Adrenal gland (tissue), 12 donors: ENCODE data around the gene BLM. TPM values are rescaled to one million over a fixed set of nuclear protein-coding genes. Genes with fewer than 3 reads are reported as not detected.

Source experiments
- DNase-seq, 7 donors: peaks; one replicate each; pipeline ENCODE4 v3.0.0-alpha.2; 2019 to 2020
- H3K27ac ChIP-seq, 5 donors: fragments of 200-600 bp; sonication (generic) in 4 of 5; 1 replicate in 3 of 5; 2 replicates in 2 of 5; pipeline versions ENCODE4 v1.5.1 to v1.8.0; 2016 to 2020; ENCODE audit warnings: mild to moderate bottlenecking in 1 of 5
- H3K27me3 ChIP-seq: fragments of 200-600 bp; 2 replicates; pipeline ENCODE4 v1.8.0; 2021
- H3K36me3 ChIP-seq, 2 donors: fragments of 200-600 bp; replicated peaks in 1 of 2; 1 replicate in 1 of 2; 2 replicates in 1 of 2; pipeline versions ENCODE4 v1.5.1 to v1.8.0; 2018 to 2022
- H3K4me1 ChIP-seq, 2 donors: fragments of 200-600 bp; replicated peaks in 1 of 2; 1 replicate in 1 of 2; 2 replicates in 1 of 2; pipeline versions ENCODE4 v1.5.1 to v1.8.0; 2018 to 2021
- H3K4me3 ChIP-seq, 4 donors: fragments of 200-600 bp; sonication (generic) in 3 of 4; one replicate each; pipeline ENCODE4 v1.5.1; 2016 to 2018
- H3K9me3 ChIP-seq, 3 donors: fragments of 200-600 bp; sonication (generic) in 1 of 3; replicated peaks in 1 of 3; 1 replicate in 2 of 3; 2 replicates in 1 of 3; pipeline versions ENCODE4 v1.5.1 to v1.8.0; 2016 to 2021
- POLR2A ChIP-seq, 2 donors: fragments of 450-650 bp; IDR thresholded peaks; one replicate each; pipeline ENCODE4 v1.6.1; 2017; ENCODE audit warnings: antibody characterized with exemption in 2 of 2, mild to moderate bottlenecking in 2 of 2, moderate library complexity in 1 of 2
- WGBS, 4 donors: extraction: QIAGEN DNeasy Blood & Tissue Kit in 2 of 4; methylation state at CpG; one replicate each; pipeline versions ENCODE4 v1.1.5 to v1.1.7; 2013 to 2017; 5-methylcytosine and 5-hydroxymethylcytosine counted together
- intact Hi-C, 2 donors: fragments of 100-400 bp; cut with DNase I; formaldehyde crosslinking; loops; one replicate each; pipeline versions ENCODE4 v1.14.1 to v1.15.0; 2022 to 2023
- polyA plus RNA-seq, 3 donors: library from polyadenylated mRNA; stranded (reverse); fragments of 200-250 nt in 2 of 3; fragments of 350-450 nt in 1 of 3; fragmentation: Illumina TruSeq in 1 of 3; extraction: RNeasy Lipid Tissue Mini Kit (QIAGEN cat#74804) in 1 of 3; gene quantifications; one replicate each; pipeline ENCODE4 v1.2.3, GENCODE V29; 2013 to 2014
- total RNA-seq, 9 donors: library from RNA; depleted of rRNA in 4 of 9; stranded (reverse); fragments of >200 nt in 4 of 9; fragments of 120-200 nt in 1 of 9; fragmentation: NEBNext Ultra II Directional in 1 of 9; extraction: Animal tissue kit (Norgen Biotek cat#: 25700) in 1 of 9; gene quantifications; one replicate each; pipeline versions ENCODE4 v1.1.0 to v1.2.4, GENCODE V29; 2013 to 2023
- TF ChIP-seq, protein P1 (sequence below), 6 experiments: fragments of 450-650 bp in 4 of 6; fragments of 200-600 bp in 2 of 6; sonication (generic) in 1 of 6; IDR thresholded peaks; 1 replicate in 5 of 6; 2 replicates in 1 of 6; pipeline versions ENCODE4 v1.5.1 to v1.8.0; 2016 to 2021; ENCODE audit warnings: antibody characterized with exemption in 6 of 6, mild to moderate bottlenecking in 2 of 6, moderate library complexity in 1 of 6
- donor health status: healthy with polysubstance abuse.
- donor health status: Bipolar disorder and iron deficiency.
- donor health status: DM: yes; HTN: yes; CAD: no.
- donor health status: DM: no; HTN: no; CAD: no.
- donor health status: DM: no; HTN: no; CAD: no.
- donor health status: DM: yes; HTN: yes; CAD: no.

BLM gene
- total and polyA plus RNA-seq, 12 donors: 0.24 to 6.8 (median 1.3) TPM

DNA sequence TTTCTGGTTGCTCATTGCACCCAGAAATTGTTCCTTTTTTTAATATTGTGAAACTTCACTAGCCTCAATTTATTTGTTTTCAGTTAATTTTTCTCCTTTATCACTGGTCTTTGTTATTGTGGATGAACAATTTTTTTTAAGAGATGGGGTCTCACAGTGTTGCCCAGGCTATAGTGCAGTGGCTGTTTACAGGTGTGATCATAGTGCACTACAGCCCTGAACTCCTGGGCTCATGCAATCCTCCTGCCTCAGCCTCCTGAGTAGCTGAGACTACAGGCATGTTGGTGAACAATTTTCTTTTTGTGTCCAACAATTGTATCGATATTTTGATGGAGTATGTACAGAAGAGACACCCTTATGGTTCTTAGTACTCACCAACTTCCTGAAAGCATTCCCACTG, 26.3 kb downstream of the BLM start:
- intact Hi-C loops: no loop called here
- Histone ChIP-seq H3K36me3 (no peaks in the 10 kb centered on the region), H3K27me3 (no peaks in the 10 kb centered on the region), H3K4me1 (no peaks in the 10 kb centered on the region), H3K27ac (no peak overlapping the region), H3K4me3 (no peak overlapping the region), H3K9me3 (no peaks in the 10 kb centered on the region)
- TF ChIP-seq, protein P1, sequence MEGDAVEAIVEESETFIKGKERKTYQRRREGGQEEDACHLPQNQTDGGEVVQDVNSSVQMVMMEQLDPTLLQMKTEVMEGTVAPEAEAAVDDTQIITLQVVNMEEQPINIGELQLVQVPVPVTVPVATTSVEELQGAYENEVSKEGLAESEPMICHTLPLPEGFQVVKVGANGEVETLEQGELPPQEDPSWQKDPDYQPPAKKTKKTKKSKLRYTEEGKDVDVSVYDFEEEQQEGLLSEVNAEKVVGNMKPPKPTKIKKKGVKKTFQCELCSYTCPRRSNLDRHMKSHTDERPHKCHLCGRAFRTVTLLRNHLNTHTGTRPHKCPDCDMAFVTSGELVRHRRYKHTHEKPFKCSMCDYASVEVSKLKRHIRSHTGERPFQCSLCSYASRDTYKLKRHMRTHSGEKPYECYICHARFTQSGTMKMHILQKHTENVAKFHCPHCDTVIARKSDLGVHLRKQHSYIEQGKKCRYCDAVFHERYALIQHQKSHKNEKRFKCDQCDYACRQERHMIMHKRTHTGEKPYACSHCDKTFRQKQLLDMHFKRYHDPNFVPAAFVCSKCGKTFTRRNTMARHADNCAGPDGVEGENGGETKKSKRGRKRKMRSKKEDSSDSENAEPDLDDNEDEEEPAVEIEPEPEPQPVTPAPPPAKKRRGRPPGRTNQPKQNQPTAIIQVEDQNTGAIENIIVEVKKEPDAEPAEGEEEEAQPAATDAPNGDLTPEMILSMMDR (IDR thresholded peaks at IDR 0.05): no peak
- TF ChIP-seq POLR2A (IDR thresholded peaks at IDR 0.05): no peak
- 50 to 100% (median 96%) methylated on average over 1 of the region's 1 CpG for WGBS, 4 donors
- DNase-seq: no peak

DNA sequence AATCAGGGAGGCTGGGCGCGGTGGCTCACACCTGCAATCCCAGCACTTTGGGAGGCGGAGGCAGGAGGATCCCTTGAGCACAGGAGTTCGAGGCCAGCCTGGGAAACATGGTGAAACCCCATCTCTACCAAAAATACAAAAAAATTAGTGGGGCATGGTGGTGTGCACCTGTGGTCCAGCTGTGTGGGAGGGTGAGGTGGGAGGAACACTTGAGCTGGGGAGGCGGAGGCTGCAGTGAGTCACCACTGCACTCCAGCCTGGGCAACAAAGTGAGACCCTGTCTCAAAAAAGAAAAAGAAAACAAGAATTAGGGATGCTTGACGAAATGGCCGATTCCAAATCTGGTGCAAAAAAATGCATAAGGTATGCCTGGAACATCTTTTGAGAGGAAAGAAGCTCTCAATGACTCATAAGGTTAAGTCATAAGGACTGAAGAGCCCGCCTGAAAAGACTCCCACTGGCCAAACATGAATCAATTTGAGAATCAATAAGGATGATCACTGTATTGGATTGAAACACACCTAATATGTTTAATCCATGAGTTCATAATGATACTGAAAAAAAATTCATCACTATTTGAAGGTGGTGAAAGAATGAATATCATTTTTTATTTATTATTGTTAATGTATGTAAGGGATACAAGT, 27.7 kb downstream of the BLM start:
- no peaks in the 10 kb centered on the region for H3K9me3 ChIP-seq
- no peak overlapping the region for H3K4me3 ChIP-seq
- H3K36me3 ChIP-seq: no peaks in the 10 kb centered on the region
- DNase-seq: no peak
- no peaks in the 10 kb centered on the region for H3K4me1 ChIP-seq
- intact Hi-C loops: no loop called here
- WGBS, 4 donors: 96 to 98% (median 97%) methylated on average over 8 of the region's 8 CpGs
- no peak overlapping the region for H3K27ac ChIP-seq
- no peaks in the 10 kb centered on the region for H3K27me3 ChIP-seq
- TF ChIP-seq POLR2A (IDR thresholded peaks at IDR 0.05): no peak

DNA sequence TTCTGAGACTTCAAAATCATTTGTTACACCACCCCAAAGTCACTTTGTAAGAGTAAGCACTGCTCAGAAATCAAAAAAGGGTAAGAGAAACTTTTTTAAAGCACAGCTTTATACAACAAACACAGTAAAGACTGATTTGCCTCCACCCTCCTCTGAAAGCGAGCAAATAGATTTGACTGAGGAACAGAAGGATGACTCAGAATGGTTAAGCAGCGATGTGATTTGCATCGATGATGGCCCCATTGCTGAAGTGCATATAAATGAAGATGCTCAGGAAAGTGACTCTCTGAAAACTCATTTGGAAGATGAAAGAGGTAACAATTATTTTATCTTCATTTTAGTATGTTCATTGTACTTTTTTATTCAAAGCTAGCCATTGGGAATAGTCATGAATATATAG, 32.6 kb downstream of the BLM start:
- H3K4me3 ChIP-seq: no peak overlapping the region
- H3K27ac ChIP-seq: no peak overlapping the region
- H3K9me3 ChIP-seq: no peaks in the 10 kb centered on the region
- WGBS, 4 donors: 74 to 85% (median 81%) methylated on average over 3 of the region's 3 CpGs
- no peaks in the 10 kb centered on the region for H3K4me1 ChIP-seq
- H3K36me3 ChIP-seq: no peaks in the 10 kb centered on the region
- no peak for DNase-seq
- TF ChIP-seq, protein P1 (IDR thresholded peaks at IDR 0.05): no peak
- no peak for TF ChIP-seq POLR2A (IDR thresholded peaks at IDR 0.05)
- H3K27me3 ChIP-seq: no peaks in the 10 kb centered on the region
- intact Hi-C loops: no loop called here

DNA sequence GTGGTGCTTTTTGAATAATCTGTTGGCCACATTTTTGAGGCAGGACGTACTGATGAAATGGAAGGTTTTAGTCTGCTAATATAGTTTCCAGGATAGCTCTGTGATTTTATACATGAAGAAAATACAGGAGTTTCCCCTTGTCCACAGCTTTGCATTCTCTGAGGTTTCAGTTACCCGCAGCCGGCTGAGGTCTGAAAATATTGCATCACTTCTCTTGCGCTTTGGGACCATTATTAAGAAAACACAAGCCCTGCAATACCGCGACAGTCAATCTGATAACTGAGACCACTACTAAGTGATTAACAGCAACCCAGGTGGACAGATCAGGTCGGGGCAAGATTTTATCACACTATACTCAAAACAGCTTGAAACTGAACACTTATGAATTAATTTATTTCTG, 33.0 kb downstream of the BLM start:
- H3K27me3 ChIP-seq: no peaks in the 10 kb centered on the region
- H3K4me3 ChIP-seq: no peak overlapping the region
- DNase-seq: no peak
- intact Hi-C loops: no loop called here
- H3K9me3 ChIP-seq: no peaks in the 10 kb centered on the region
- H3K4me1 ChIP-seq: no peaks in the 10 kb centered on the region
- WGBS, 4 donors: 73 to 86% (median 76%) methylated on average over 7 of the region's 7 CpGs
- H3K36me3 ChIP-seq: no peaks in the 10 kb centered on the region
- TF ChIP-seq, protein P1 (IDR thresholded peaks at IDR 0.05): no peak
- no peak for TF ChIP-seq POLR2A (IDR thresholded peaks at IDR 0.05)
- no peak overlapping the region for H3K27ac ChIP-seq

DNA sequence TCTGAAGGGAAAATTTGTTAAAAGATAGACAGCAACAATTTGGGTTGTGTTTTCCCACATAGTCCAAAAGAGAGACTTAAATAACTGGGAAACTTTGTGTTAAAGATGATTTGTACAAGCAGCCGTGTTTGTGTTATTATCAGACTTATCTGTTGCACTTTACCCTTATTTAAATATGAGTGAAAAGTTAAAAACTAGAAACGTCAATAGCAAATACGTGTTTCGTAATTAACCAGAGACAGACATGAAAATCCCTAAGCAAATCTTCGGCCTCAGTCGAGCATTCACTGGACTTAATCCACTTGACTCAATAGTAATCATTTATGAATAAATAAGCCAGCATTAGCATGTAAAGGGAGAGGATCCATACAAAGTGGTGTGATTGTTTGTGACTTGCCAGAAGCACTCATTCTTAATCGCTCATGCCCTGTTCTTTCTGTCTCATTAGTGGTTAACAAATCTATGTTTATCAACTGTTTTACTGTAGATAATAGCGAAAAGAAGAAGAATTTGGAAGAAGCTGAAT, 34.2 kb downstream of the BLM start:
- 91 to 94% (median 92%) methylated on average over 8 of the region's 8 CpGs for WGBS, 4 donors
- TF ChIP-seq, protein P1 (IDR thresholded peaks at IDR 0.05): no peak
- no peak for TF ChIP-seq POLR2A (IDR thresholded peaks at IDR 0.05)
- Histone ChIP-seq H3K27me3 (no peaks in the 10 kb centered on the region), H3K4me1 (no peaks in the 10 kb centered on the region), H3K36me3 (no peaks in the 10 kb centered on the region), H3K27ac (no peak overlapping the region), H3K9me3 (no peaks in the 10 kb centered on the region), H3K4me3 (no peak overlapping the region)
- no peak for DNase-seq
- intact Hi-C loops: no loop called here
